ENCODE results near the gene PCDHGB2. TPM values are rescaled to one million over a fixed set of nuclear protein-coding genes. Genes with fewer than 3 reads are reported as not detected.
"Not testable (repeated sequence)": the region's sequence is repeated elsewhere in the genome, so short reads cannot be mapped to it uniquely, and the experiment has no call there.

Gene PCDHGB2
- total and polyA plus RNA-seq, 8 donors, result 2.3 to 5.4 (median 4.6) TPM

DNA sequence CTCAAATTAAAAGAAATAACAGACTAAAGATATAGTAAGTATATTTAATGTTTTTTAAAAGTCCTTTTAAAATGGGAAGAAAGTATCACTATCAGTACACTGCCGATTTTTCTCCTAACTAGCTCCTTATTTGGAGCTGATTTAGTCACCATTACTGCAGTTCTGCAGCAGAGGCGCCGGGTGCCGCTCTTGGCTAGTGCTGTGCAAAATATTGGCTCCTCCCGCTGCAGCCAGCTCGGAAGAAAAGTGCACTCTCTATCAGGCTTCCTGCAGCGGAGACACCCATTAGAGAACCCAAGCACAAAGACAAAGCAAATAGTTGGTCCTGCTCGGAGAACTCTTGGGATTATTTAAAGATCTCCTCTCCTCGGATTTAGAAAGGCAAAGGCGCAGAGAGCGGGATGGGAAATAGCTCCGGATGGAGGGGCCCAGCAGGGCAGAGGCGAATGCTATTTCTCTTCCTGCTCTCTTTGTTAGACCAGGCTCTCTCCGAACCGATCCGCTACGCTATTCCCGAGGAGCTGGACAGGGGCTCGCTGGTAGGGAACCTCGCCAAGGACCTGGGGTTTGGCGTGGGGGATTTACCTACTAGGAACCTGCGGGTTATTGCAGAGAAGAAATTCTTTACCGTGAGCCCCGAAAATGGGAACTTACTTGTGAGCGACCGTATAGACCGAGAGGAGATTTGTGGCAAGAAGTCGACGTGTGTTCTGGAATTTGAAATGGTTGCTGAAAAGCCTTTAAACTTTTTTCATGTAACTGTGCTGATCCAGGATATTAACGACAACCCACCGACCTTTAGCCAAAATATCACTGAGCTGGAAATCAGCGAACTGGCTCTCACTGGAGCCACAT lies 10.4 kb downstream of the PCDHGB2 start, which contains the start of gene PCDHGB3:
TSS of gene PCDHGB3 (plus strand) at position 249 of the 855 bp plus-strand sequence. CDS start at position 402, 153 bp downstream.
- Histone ChIP-seq H3K4me3 (no peak within 1 kb of the TSS), H3K36me3 (no peaks in the 10 kb centered on the region)

DNA sequence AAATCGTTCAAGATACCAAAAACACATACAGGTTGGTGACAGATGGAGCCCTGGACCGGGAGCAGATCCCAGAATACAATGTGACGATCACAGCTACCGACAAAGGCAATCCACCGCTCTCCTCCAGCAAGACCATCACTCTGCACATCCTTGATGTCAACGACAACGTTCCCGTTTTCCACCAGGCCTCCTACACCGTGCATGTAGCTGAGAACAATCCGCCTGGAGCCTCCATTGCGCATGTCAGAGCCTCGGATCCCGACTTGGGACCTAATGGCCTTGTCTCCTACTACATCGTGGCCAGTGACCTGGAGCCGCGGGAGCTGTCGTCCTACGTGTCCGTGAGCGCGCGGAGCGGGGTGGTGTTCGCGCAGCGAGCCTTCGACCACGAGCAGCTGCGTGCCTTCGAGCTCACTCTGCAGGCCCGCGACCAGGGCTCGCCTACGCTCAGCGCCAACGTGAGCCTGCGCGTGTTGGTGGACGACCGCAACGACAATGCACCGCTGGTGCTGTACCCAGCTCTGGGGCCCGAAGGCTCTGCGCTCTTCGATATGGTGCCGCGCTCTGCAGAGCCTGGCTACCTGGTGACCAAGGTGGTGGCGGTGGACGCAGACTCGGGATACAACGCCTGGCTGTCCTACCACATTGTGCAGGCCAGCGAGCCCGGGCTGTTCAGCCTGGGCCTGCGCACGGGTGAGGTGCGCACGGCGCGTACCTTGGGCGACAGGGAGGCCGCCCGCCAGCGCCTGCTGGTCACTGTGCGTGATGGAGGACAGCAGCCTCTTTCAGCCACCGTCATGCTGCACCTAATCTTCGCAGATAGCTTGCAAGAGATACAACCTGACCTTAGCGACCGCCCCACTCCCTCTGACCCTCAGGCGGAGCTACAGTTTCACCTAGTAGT lies 12.0 kb downstream of the PCDHGB2 start:
- Histone ChIP-seq H3K4me1 (no peaks in the 10 kb centered on the region), H3K27me3 (peaks cover 27 to 97% of the 10 kb centered on the region in 2 donors), H3K36me3 (no peaks in the 10 kb centered on the region), H3K4me3 (no peak overlapping the region), H3K27ac (no peak overlapping the region), H3K9me3 (peaks cover 3 to 86% of the 10 kb centered on the region in 2 donors)
- DNase-seq (no peak), ATAC-seq (no peak)
- intact Hi-C loops (cut with DNase I), result no loop called here
- TF ChIP-seq, protein P1, sequence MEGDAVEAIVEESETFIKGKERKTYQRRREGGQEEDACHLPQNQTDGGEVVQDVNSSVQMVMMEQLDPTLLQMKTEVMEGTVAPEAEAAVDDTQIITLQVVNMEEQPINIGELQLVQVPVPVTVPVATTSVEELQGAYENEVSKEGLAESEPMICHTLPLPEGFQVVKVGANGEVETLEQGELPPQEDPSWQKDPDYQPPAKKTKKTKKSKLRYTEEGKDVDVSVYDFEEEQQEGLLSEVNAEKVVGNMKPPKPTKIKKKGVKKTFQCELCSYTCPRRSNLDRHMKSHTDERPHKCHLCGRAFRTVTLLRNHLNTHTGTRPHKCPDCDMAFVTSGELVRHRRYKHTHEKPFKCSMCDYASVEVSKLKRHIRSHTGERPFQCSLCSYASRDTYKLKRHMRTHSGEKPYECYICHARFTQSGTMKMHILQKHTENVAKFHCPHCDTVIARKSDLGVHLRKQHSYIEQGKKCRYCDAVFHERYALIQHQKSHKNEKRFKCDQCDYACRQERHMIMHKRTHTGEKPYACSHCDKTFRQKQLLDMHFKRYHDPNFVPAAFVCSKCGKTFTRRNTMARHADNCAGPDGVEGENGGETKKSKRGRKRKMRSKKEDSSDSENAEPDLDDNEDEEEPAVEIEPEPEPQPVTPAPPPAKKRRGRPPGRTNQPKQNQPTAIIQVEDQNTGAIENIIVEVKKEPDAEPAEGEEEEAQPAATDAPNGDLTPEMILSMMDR (IDR thresholded peaks at IDR 0.05), result no peak

More for the DNA sequence above, 10.4 kb downstream of the PCDHGB2 start, which contains the start of gene PCDHGB3:
- Histone ChIP-seq H3K27ac (no peak within 1 kb of the TSS), H3K4me1 (no peaks in the 10 kb centered on the region), H3K9me3 (peaks cover 3 to 87% of the 10 kb centered on the region in 2 donors), H3K27me3 (peaks cover 41 to 99% of the 10 kb centered on the region in 2 donors)
- intact Hi-C loops (cut with DNase I), result no loop called here
- ATAC-seq (peak; percentile 54), DNase-seq (no peak)
- TF ChIP-seq, protein P1 (IDR thresholded peaks at IDR 0.05), result no peak

DNA sequence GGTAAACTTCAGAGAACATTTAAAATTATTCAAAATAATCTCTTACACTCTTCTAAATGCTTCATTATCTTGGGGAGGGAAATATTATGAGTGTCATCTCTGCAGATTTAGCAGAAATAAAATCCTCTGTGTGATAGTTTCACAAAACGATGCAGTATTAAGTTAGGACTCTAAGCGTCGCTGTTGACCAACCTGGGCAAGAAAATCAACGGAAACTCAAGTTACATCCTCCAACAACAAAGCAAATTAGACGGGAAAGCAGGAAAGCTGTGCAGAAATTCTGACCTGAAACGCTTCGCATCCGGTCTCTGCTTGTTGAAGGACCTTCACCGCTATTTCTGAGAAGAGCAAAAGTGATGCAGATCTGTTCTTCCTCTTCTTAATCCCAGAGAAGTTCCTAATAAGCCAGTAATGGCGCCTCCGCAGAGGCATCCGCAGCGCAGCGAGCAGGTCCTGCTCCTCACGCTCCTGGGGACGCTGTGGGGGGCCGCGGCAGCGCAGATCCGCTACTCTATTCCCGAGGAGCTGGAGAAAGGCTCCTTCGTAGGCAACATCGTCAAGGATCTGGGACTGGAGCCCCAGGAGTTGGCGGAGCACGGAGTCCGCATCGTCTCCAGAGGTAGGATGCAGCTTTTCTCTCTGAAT lies 14.0 kb downstream of the PCDHGB2 start, which contains the start of gene PCDHGA6:
TSS of gene PCDHGA6 (plus strand) at position 219 of the 645 bp plus-strand sequence. CDS start at position 412, 193 bp downstream.
- ATAC-seq, result no peak
- Histone ChIP-seq H3K27me3 (peaks cover 14 to 95% of the 10 kb centered on the region in 2 donors), H3K36me3 (no peaks in the 10 kb centered on the region), H3K4me3 (peak within 1 kb of the TSS in 1 of 2 donors; percentile 2), H3K27ac (no peak within 1 kb of the TSS), H3K4me1 (no peaks in the 10 kb centered on the region), H3K9me3 (peaks cover 3 to 93% of the 10 kb centered on the region in 2 donors)
- intact Hi-C loops (cut with DNase I), result no loop called here
- no peak for DNase-seq
- TF ChIP-seq, protein P1 (IDR thresholded peaks at IDR 0.05), result peak in 1 of 2 donors; percentile 17

DNA sequence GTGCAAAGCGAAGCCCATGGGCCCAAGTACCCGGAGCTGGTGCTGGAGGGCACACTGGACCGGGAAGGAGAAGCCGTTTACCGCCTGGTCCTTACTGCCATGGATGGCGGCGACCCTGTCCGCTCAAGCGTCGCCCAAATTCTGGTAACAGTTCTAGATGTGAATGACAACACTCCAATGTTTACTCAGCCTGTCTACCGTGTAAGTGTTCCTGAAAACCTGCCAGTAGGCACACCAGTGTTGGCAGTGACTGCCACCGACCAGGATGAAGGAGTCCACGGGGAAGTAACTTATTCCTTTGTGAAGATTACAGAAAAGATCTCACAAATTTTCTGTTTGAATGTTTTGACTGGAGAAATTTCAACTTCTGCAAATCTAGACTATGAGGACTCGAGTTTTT lies 14.8 kb downstream of the PCDHGB2 start:
- DNase-seq, result no peak
- Histone ChIP-seq H3K27ac (no peak overlapping the region), H3K4me3 (no peak overlapping the region), H3K4me1 (no peaks in the 10 kb centered on the region), H3K36me3 (no peaks in the 10 kb centered on the region), H3K27me3 (peaks cover 9 to 91% of the 10 kb centered on the region in 2 donors), H3K9me3 (peaks cover 3 to 90% of the 10 kb centered on the region in 2 donors)
- intact Hi-C loops (cut with DNase I), result no loop called here
- TF ChIP-seq, protein P1 (IDR thresholded peaks at IDR 0.05), result no peak
- ATAC-seq, result no peak

DNA sequence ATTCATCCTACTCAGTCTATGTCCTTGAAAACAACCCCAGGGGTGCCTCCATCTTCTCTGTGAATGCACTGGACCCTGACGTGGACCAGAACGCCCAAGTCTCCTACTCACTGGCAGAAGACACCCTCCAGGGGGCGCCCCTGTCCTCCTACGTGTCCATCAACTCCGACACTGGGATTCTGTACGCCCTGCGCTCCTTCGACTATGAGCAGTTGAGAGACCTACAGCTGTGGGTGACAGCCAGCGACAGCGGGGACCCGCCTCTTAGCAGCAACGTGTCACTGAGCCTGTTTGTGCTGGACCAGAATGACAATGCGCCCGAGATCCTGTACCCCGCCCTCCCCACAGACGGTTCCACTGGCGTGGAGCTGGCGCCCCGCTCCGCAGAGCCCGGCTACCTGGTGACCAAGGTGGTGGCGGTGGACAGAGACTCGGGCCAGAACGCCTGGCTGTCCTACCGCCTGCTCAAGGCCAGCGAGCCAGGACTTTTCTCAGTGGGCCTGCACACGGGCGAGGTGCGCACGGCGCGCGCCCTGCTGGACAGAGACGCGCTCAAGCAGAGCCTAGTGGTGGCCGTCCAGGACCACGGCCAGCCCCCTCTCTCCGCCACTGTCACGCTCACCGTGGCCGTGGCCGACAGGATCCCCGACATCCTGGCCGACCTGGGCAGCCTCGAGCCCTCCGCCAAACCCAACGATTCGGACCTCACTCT lies 15.8 kb downstream of the PCDHGB2 start:
- H3K4me3 ChIP-seq; H3K4me1 ChIP-seq; ATAC-seq; DNase-seq; intact Hi-C loops (cut with DNase I); H3K27ac ChIP-seq; H3K36me3 ChIP-seq: not testable (repeated sequence)
- H3K27me3 ChIP-seq, result peaks cover 5 to 88% of the 10 kb centered on the region in 2 donors
- peaks cover 3 to 88% of the 10 kb centered on the region in 2 donors for H3K9me3 ChIP-seq

Data from left lung (tissue), 10 donors.